H1 (cell line): Measurements from ENCODE around the gene TXNIP. TPM values are rescaled to one million over a fixed set of nuclear protein-coding genes. Genes with fewer than 3 reads are reported as not detected.

Experiments
- KDM1A ChIP-seq: fragments of 200-600, 300-600 bp; sonication (generic); IDR thresholded peaks from 2 replicates; pipeline ENCODE4 v1.7.1; 2016; ENCODE audit warnings: mild to moderate bottlenecking, low read length, borderline replicate concordance
- SIX5 ChIP-seq: IDR thresholded peaks from 2 replicates; pipeline ENCODE4 v1.6.1; 2011; ENCODE audit warnings: mild to moderate bottlenecking, low read depth, low read length
- polyA plus RNA-seq, 7 experiments: library from polyadenylated mRNA; depleted of rRNA in 3 of 7; stranded (reverse) in 5 of 7; unstranded in 2 of 7; fragments of >200 nt in 5 of 7; fragments of 200-250 nt in 2 of 7; gene quantifications; 1 replicate in 5 of 7; 2 replicates in 1 of 7; 4 replicates in 1 of 7; pipeline versions ENCODE4 v1.2.1 to v1.2.3, GENCODE V29; 2011 to 2013; ENCODE audit warnings: missing spikeins in 2 of 7, mixed read lengths in 2 of 7
- total RNA-seq: library from RNA; stranded (reverse); fragmentation: NEBNext Ultra II Directional; extraction: Animal tissue kit (Norgen Biotek cat#: 25700); gene quantifications from 2 replicates; pipeline ENCODE4 v1.2.1, GENCODE V29; 2021

Gene TXNIP
- total and polyA plus RNA-seq, 2 of the 8 experiments (the other 6 are each of a cell fraction or from before 2014, with no cell fraction given), result 12.3 to 56.8 TPM

DNA sequence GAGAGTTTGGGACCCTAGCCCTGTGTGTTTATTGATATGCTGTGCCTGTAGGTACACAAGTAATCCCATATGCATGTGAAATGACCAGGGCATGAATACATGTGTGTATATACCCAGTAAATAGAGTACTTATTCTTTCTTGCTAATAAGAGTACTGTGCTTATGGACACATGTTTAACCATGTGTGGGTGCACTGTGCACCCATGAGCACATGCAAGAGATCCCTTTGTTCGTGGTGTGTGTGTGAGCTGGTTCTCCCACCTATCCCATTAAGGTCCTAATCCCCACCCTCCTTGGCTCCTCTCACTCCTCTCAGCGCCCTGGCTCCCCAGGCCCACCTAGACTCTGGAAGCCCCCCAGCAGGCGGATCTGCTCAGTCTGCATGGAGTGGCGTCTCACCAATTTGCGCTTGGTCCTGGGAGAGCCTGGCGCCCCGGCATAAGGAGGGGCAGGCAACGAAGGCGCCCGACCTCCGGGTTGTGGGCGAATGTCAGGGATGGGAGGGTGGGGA is 36.4 kb downstream of the TXNIP start (continued):
- TF ChIP-seq SIX5, result no peak
- TF ChIP-seq KDM1A, result no peak
